Tracheal epithelial cell (primary cell): ENCODE results near the gene MAGEA6. TPM values are rescaled to one million over a fixed set of nuclear protein-coding genes. Genes with fewer than 3 reads are reported as not detected.

Source experiments
- total RNA-seq: library from RNA; depleted of rRNA; stranded (reverse); fragments of >200 nt; gene quantifications from 2 replicates; pipeline ENCODE4 v1.2.1, GENCODE V29; 2014

Gene MAGEA6, protein sequence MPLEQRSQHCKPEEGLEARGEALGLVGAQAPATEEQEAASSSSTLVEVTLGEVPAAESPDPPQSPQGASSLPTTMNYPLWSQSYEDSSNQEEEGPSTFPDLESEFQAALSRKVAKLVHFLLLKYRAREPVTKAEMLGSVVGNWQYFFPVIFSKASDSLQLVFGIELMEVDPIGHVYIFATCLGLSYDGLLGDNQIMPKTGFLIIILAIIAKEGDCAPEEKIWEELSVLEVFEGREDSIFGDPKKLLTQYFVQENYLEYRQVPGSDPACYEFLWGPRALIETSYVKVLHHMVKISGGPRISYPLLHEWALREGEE
- not detected in 2 replicates for total RNA-seq

DNA sequence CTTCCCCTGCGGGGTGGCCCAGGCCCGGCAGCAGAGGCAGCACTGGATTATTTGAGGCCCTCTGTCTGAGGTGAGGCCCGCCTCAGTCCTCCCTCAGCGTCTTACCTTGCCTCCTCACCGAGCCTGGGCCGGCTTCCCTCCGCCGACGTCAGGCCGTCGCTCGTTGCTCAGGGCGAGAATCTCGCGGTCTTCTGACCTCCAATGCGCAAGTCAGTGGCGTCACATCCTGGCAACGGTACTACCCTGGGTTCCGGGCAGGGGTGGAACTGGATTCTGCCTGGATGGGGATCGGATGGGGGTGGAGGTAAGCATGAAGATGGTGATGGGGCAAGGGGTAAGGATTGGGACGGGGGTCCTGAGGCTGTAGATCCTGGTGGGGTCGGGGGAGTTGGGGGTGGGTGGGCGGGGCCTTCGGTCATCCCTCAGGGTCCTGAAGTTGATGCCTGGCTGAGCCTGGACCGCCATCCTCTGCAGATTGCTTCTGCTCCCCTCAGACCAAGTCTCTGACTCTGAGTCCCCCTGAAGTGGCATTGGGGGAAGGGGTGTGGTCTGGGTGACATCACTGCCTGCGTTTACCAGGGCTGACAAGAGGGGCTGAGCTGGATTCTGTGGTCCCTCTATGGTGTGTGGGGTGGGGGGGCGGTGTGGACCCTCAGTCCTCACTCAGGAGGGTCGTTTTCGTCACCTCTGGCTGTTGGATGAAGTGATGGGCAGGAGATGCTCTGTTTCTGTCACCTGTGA is at the start of gene MAGEA6:
Gene MAGEA6, minus strand, starts transcription at position 141 of the 741 bp plus-strand sequence. CDS start 2,039 bp downstream, outside the sequence.

DNA sequence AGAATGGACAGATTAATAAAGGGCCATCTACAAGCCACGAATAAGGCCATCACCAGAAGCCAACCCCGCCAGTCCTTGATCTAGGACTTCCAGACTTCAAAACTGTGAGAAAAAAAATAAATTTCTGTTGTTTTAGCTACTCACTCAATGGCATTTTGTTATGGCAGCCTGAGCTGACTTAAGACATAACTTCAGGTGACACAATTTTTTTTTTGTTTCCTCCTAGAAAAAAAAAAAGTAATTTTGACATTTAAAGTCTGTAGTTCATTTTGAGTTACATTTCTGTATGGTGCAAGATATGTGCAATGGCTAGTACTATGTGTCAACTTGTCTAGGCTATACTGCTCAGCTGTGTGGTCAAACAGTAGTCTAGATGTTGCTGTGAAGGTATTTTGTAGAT is 10.6 kb downstream of the MAGEA6 start, which contains the start of gene CSAG3:
Gene CSAG3, plus strand, starts transcription at position 301 of the 400 bp plus-strand sequence.

GRCh38 chrX:152753686-152754650 is 15.5 kb downstream of the MAGEA6 start, which contains the start of gene MAGEA2:
TSS of gene MAGEA2 (minus strand) at chrX:152753842. CDS start at chrX:152751363, 2,479 bp downstream.

GRCh38 chrX:152733261-152733975 is 36.1 kb downstream of the MAGEA6 start, which contains the start of the genes CSAG1 and MAGEA12:
TSS of gene CSAG1 (minus strand) at chrX:152733721. CDS start at chrX:152732460, 1,261 bp downstream.
TSS of gene MAGEA12 (plus strand) at chrX:152733757. CDS start at chrX:152736162, 2,405 bp downstream.

Other genes with a start within 250 kb of the MAGEA6 start
- gene GABRQ, start 131.8 kb downstream of the MAGEA6 start, total RNA-seq: not detected in 2 replicates
- not detected in 2 replicates for gene MAGEA3, start 70.9 kb downstream of the MAGEA6 start, total RNA-seq
- not detected in 2 replicates for gene CSAG2, start 60.4 kb downstream of the MAGEA6 start, total RNA-seq
- gene MAGEA2B, start 55.1 kb downstream of the MAGEA6 start, total RNA-seq: not detected in 2 replicates
- gene CSAG1, start 36.0 kb downstream of the MAGEA6 start, total RNA-seq: not detected in 2 replicates
- not detected in 2 replicates for gene MAGEA12, start 35.9 kb downstream of the MAGEA6 start, total RNA-seq
- gene MAGEA2, start 15.8 kb downstream of the MAGEA6 start, total RNA-seq: not detected in 2 replicates
- not detected in 2 replicates for gene CSAG3, start 10.5 kb downstream of the MAGEA6 start, total RNA-seq
- gene CETN2, start 61.1 kb upstream of the MAGEA6 start, total RNA-seq: 28.6 and 34.0 TPM in 2 replicates
- 17.9 and 25.8 TPM in 2 replicates for gene NSDHL, start 61.4 kb upstream of the MAGEA6 start, total RNA-seq
- 74.7 and 178 TPM in 2 replicates for gene ZNF185, start 128.4 kb upstream of the MAGEA6 start, total RNA-seq
- not detected in 2 replicates for gene PNMA5, start 224.4 kb upstream of the MAGEA6 start, total RNA-seq